Measurements from ENCODE around the gene RBBP4.
"Not testable (repeated sequence)": the region's sequence is repeated elsewhere in the genome, so short reads cannot be mapped to it uniquely, and the experiment has no call there.

The RBBP4 gene

GRCh38 chr1:32642292-32642827 lies 8.6 kb upstream of the RBBP4 start:
- DNase-seq = not testable (repeated sequence)

GRCh38 chr1:32644426-32644825 lies 6.6 kb upstream of the RBBP4 start:
- DNase-seq = no peak

GRCh38 chr1:32647308-32648134 lies 3.5 kb upstream of the RBBP4 start:
- DNase-seq = no peak

- DNase-seq = peak; percentile 92
Measured at GRCh38 chr1:32650248-32650751, 708 bp upstream of the RBBP4 start, which contains the start of gene ZBTB8OS. Gene ZBTB8OS, minus strand, starts transcription at chr1:32650550. Its CDS starts 21 bp downstream, at chr1:32650529.

- no peak for DNase-seq
Measured at GRCh38 chr1:32651461-32652073, 559 bp downstream of the RBBP4 start.

- no peak for DNase-seq
Measured at GRCh38 chr1:32652244-32652962, 1.4 kb downstream of the RBBP4 start.

GRCh38 chr1:32659581-32659980 lies 8.6 kb downstream of the RBBP4 start:
- no peak for DNase-seq

- no peak for DNase-seq
Measured at GRCh38 chr1:32665915-32666314, 14.9 kb downstream of the RBBP4 start.

GRCh38 chr1:32666901-32667566 lies 16.0 kb downstream of the RBBP4 start:
- no peak for DNase-seq

GRCh38 chr1:32668716-32669115 lies 17.7 kb downstream of the RBBP4 start:
- DNase-seq = not testable (repeated sequence)

GRCh38 chr1:32676945-32677344 lies 25.9 kb downstream of the RBBP4 start:
- DNase-seq = no peak

- not testable (repeated sequence) for DNase-seq
Measured at GRCh38 chr1:32679993-32680392, 29.0 kb downstream of the RBBP4 start.

- no peak for DNase-seq
Measured at GRCh38 chr1:32680642-32681041, 29.6 kb downstream of the RBBP4 start.

GRCh38 chr1:32681509-32681908 lies 30.5 kb downstream of the RBBP4 start:
- DNase-seq = no peak

GRCh38 chr1:32681999-32682398 lies 31.0 kb downstream of the RBBP4 start:
- no peak for DNase-seq

GRCh38 chr1:32683397-32683796 lies 32.4 kb downstream of the RBBP4 start:
- no peak for DNase-seq

- DNase-seq = no peak
Measured at GRCh38 chr1:32684167-32684811, 33.3 kb downstream of the RBBP4 start.

- no peak for DNase-seq
Measured at GRCh38 chr1:32685498-32685897, 34.5 kb downstream of the RBBP4 start.

- no peak for DNase-seq
Measured at GRCh38 chr1:32686387-32686786, 35.4 kb downstream of the RBBP4 start.

- DNase-seq = no peak
Measured at GRCh38 chr1:32693455-32694174, 42.6 kb downstream of the RBBP4 start.

Measured in right forelimb (tissue), 1 donor.